Esophagus mucosa (tissue), 1 donor: ENCODE results near the gene SPG7. TPM values are rescaled to one million over a fixed set of nuclear protein-coding genes. Genes with fewer than 3 reads are reported as not detected.
A peak's percentile ranks its signal among the peaks of the same experiment; 100 is the strongest.
"Not testable (repeated sequence)": the region's sequence is repeated elsewhere in the genome, so short reads cannot be mapped to it uniquely, and the experiment has no call there.

Experiments used
- ATAC-seq: fragments of 200-7000 bp; cut with Tn5 transposase; one replicate; pipeline ENCODE4 v1.9.1; 2020
- total RNA-seq: library from RNA; stranded (reverse); gene quantifications from one replicate; pipeline ENCODE4 v1.2.4, GENCODE V29; 2023
- donor health status: DM: yes; HTN: yes; CAD: no.

Gene SPG7
- total RNA-seq, 1 donor from 2014 or later: 48.0 TPM

- ATAC-seq: no peak
Measured at GRCh38 chr16:89564476-89565255, 56.5 kb downstream of the SPG7 start.

GRCh38 chr16:89565256-89565505 is 57.0 kb downstream of the SPG7 start:
- ATAC-seq: peak; percentile 32

GRCh38 chr16:89565506-89566372 is 57.5 kb downstream of the SPG7 start:
- peak; percentile 35 for ATAC-seq

- no peak for ATAC-seq
Measured at GRCh38 chr16:89567656-89568594, 59.7 kb downstream of the SPG7 start.

- no peak for ATAC-seq
Measured at GRCh38 chr16:89569506-89570341, 61.5 kb downstream of the SPG7 start.

GRCh38 chr16:89570342-89570923 is 62.2 kb downstream of the SPG7 start:
- no peak for ATAC-seq

GRCh38 chr16:89570983-89571598 is 62.9 kb downstream of the SPG7 start:
- not testable (repeated sequence) for ATAC-seq

- ATAC-seq: no peak
Measured at GRCh38 chr16:89571636-89572035, 63.4 kb downstream of the SPG7 start.

- no peak for ATAC-seq
Measured at GRCh38 chr16:89572073-89572484, 63.9 kb downstream of the SPG7 start.

GRCh38 chr16:89572485-89573205 is 64.4 kb downstream of the SPG7 start:
- ATAC-seq: no peak

GRCh38 chr16:89573826-89574680 is 65.8 kb downstream of the SPG7 start:
- no peak for ATAC-seq

GRCh38 chr16:89574681-89575246 is 66.6 kb downstream of the SPG7 start:
- peak; percentile 73 for ATAC-seq

GRCh38 chr16:89575247-89576152 is 67.3 kb downstream of the SPG7 start, which contains the start of gene CPNE7:
CPNE7 (plus strand) TSS chr16:89575758; CDS start chr16:89575898, 140 bp downstream.
- ATAC-seq: peak; percentile 19

- ATAC-seq: no peak
Measured at GRCh38 chr16:89576153-89577054, 68.2 kb downstream of the SPG7 start.

GRCh38 chr16:89577055-89577759 is 69.0 kb downstream of the SPG7 start:
- peak; percentile 3 for ATAC-seq

GRCh38 chr16:89579351-89579750 is 71.1 kb downstream of the SPG7 start:
- ATAC-seq: no peak
